OCI-LY7 (cell line): ENCODE measurements around the gene JAG2. TPM values are rescaled to one million over a fixed set of nuclear protein-coding genes. Genes with fewer than 3 reads are reported as not detected.

ENCODE experiments used
- BruUV-seq: library from RNA; stranded (reverse); fragments of 400-500 nt; replicated peaks from 2 replicates; lab custom pipeline; 2021; lab: Mats Ljungman, UMichigan
- CTCF ChIA-PET: fragments of 300-600 bp; sonication (Branson Sonifier 250); formaldehyde crosslinking; loops from one replicate; lab custom pipeline; 2022; ENCODE audit warnings: antibody characterized with exemption; ENCODE audit not compliant: unreplicated experiment; lab: Charles Lee
- POLR2A ChIA-PET: fragments of 300-600 bp; sonication (Branson Sonifier 250); formaldehyde crosslinking; loops from one replicate; lab custom pipeline; 2022; ENCODE audit warnings: antibody characterized with exemption; lab: Charles Lee
- DNase-seq: peaks from one replicate; pipeline ENCODE4 v3.0.0-alpha.2; 2015; ENCODE audit warnings: low spot score
- H2AFZ ChIP-seq: fragments of 200-600 bp; sonication (generic), shearing (Covaris generic); 2 replicates; pipeline ENCODE4 v1.6.1; 2014; ENCODE audit warnings: mild to moderate bottlenecking, antibody characterized with exemption, low read length, moderate library complexity
- H3K27ac ChIP-seq: fragments of 200-600 bp; sonication (generic); 2 replicates; pipeline ENCODE4 v1.5.1; 2014; ENCODE audit warnings: mixed run types, low read depth, mild to moderate bottlenecking, moderate library complexity, low read length, inconsistent platforms; ENCODE audit not compliant: poor library complexity, severe bottlenecking
- H3K36me3 ChIP-seq: fragments of 200-600 bp; sonication (generic); 2 replicates; pipeline ENCODE4 v1.6.1; 2014; ENCODE audit warnings: mild to moderate bottlenecking, antibody characterized with exemption, low read length, moderate library complexity, mixed read lengths; ENCODE audit not compliant: insufficient read depth
- H3K4me1 ChIP-seq: fragments of 200-600 bp; sonication (generic); 2 replicates; pipeline ENCODE4 v1.5.1; 2014; ENCODE audit warnings: mild to moderate bottlenecking, low read length; ENCODE audit not compliant: insufficient read depth, poor library complexity, severe bottlenecking
- H3K4me2 ChIP-seq: fragments of 200-600 bp; sonication (generic); 2 replicates; pipeline ENCODE4 v1.6.1; 2014; ENCODE audit warnings: mild to moderate bottlenecking, low read length
- H3K4me3 ChIP-seq: fragments of 200-600 bp; sonication (generic); 2 replicates; pipeline ENCODE4 v1.5.1; 2014; ENCODE audit warnings: mild to moderate bottlenecking, low read depth, low read length; ENCODE audit not compliant: poor library complexity, severe bottlenecking
- H3K79me2 ChIP-seq: fragments of 200-600 bp; sonication (generic); 2 replicates; pipeline ENCODE4 v1.6.1; 2016; ENCODE audit warnings: low read depth, mild to moderate bottlenecking, low read length, moderate library complexity, mixed read lengths; ENCODE audit not compliant: insufficient read depth
- H3K9me2 ChIP-seq: fragments of 200-600 bp; sonication (generic); 2 replicates; pipeline ENCODE4 v1.6.1; 2016; ENCODE audit warnings: mild to moderate bottlenecking, low read length, mixed read lengths; ENCODE audit not compliant: insufficient read depth
- H3K9me3 ChIP-seq: fragments of 200-600 bp; sonication (generic); 2 replicates; pipeline ENCODE4 v1.6.1; 2014; ENCODE audit warnings: mild to moderate bottlenecking, mixed run types, low read length, mixed read lengths
- H4K20me1 ChIP-seq: fragments of 200-600 bp; sonication (generic); 2 replicates; pipeline ENCODE4 v1.6.1; 2014; ENCODE audit warnings: mild to moderate bottlenecking, antibody characterized with exemption, low read length, moderate library complexity, mixed read lengths; ENCODE audit not compliant: insufficient read depth
- CTCF ChIP-seq: fragments of 200-600 bp; sonication (generic); conservative IDR thresholded peaks from 2 replicates; pipeline ENCODE4 v1.5.1; 2014; ENCODE audit warnings: mild to moderate bottlenecking, antibody characterized with exemption, low read length, moderate library complexity, mixed read lengths
- EZH2phosphoT487 ChIP-seq: fragments of 200-600 bp; sonication (generic); IDR thresholded peaks from 2 replicates; pipeline ENCODE4 v1.6.1; 2018; ENCODE audit warnings: low read depth, borderline replicate concordance, mild to moderate bottlenecking, mixed run types, antibody characterized with exemption, low read length, moderate library complexity, mixed read lengths
- intact Hi-C: fragments of 100-400 bp; cut with micrococcal nuclease; formaldehyde crosslinking; loops from one replicate; pipeline ENCODE4 v1.10.0; 2022; ENCODE audit not compliant: unreplicated experiment
- total RNA-seq, 2 experiments: library from RNA; depleted of rRNA in 1 of 2; stranded (reverse); fragments of >200 nt in 1 of 2; shearing (Covaris generic) in 1 of 2; gene quantifications; 2 replicates each; pipeline ENCODE4 v1.2.3, GENCODE V29; 2014 to 2022

Gene JAG2
- total RNA-seq, 2 experiments from 2014 or later: 5.0 to 6.0 TPM

GRCh38 chr14:105185001-105185400 lies 16.4 kb upstream of the JAG2 start:
- POLR2A ChIA-PET: interaction anchor here (0.6 kb wide), 1 partner anchor 17 kb away, joined by 3 read pairs; no protein-coding TSS in a partner anchor
- Histone ChIP-seq H3K4me1 (peaks cover 12% of the 10 kb centered on the region), H4K20me1 (no peaks in the 10 kb centered on the region), H3K79me2 (no peaks in the 10 kb centered on the region), H3K36me3 (no peaks in the 10 kb centered on the region), H3K4me3 (no peak overlapping the region), H3K4me2 (no peak overlapping the region), H3K9me2 (no peaks in the 10 kb centered on the region), H3K27ac (no peak overlapping the region), H3K9me3 (no peaks in the 10 kb centered on the region), H2AFZ (no peak overlapping the region)
- intact Hi-C loops: no loop called here
- no TSS peak for BruUV-seq
- no peak for TF ChIP-seq CTCF
- TF ChIP-seq EZH2phosphoT487: no peak
- no peak for DNase-seq
- CTCF ChIA-PET: no interaction called here

- ChIA-PET CTCF (no interaction called here), POLR2A (no interaction called here)
- no peak overlapping the region for H3K4me2 ChIP-seq
- H3K4me3 ChIP-seq: no peak overlapping the region
- no peaks in the 10 kb centered on the region for H3K9me2 ChIP-seq
- no peaks in the 10 kb centered on the region for H3K9me3 ChIP-seq
- H4K20me1 ChIP-seq: no peaks in the 10 kb centered on the region
- DNase-seq: no peak
- H3K27ac ChIP-seq: no peak overlapping the region
- TF ChIP-seq EZH2phosphoT487 (no peak), CTCF (no peak)
- no peaks in the 10 kb centered on the region for H3K79me2 ChIP-seq
- H3K4me1 ChIP-seq: peaks cover 17% of the 10 kb centered on the region
- no TSS peak for BruUV-seq
- H3K36me3 ChIP-seq: no peaks in the 10 kb centered on the region
- intact Hi-C loops: loop anchor here (5.0 kb wide), 1 partner anchor 92 kb away; no protein-coding TSS in a partner anchor
- H2AFZ ChIP-seq: no peak overlapping the region
These were observed 15.9 kb upstream of the JAG2 start for GRCh38 chr14:105184461-105184860.

GRCh38 chr14:105182296-105183020 lies 13.9 kb upstream of the JAG2 start:
- H4K20me1 ChIP-seq: no peaks in the 10 kb centered on the region
- TF ChIP-seq EZH2phosphoT487 (no peak), CTCF (no peak)
- no peak for DNase-seq
- POLR2A ChIA-PET: interaction anchor here (0.7 kb wide), 1 partner anchor 12 kb away, joined by 3 read pairs; no protein-coding TSS in a partner anchor
- H3K27ac ChIP-seq: no peak overlapping the region
- no peak overlapping the region for H2AFZ ChIP-seq
- peaks cover 17% of the 10 kb centered on the region for H3K4me1 ChIP-seq
- CTCF ChIA-PET: no interaction called here
- H3K79me2 ChIP-seq: no peaks in the 10 kb centered on the region
- H3K4me3 ChIP-seq: no peak overlapping the region
- intact Hi-C loops: loop anchor here (5.0 kb wide), 1 partner anchor 90 kb away; no protein-coding TSS in a partner anchor
- no peaks in the 10 kb centered on the region for H3K9me3 ChIP-seq
- H3K36me3 ChIP-seq: no peaks in the 10 kb centered on the region
- no TSS peak for BruUV-seq
- H3K9me2 ChIP-seq: no peaks in the 10 kb centered on the region
- H3K4me2 ChIP-seq: no peak overlapping the region
